ENCODE results near the gene TCOF1.

The TCOF1 gene

GRCh38 chr5:150392680-150393079, 35.2 kb downstream of the TCOF1 start:
- no peak for DNase-seq (ENCODE audit: low read depth)

DNA sequence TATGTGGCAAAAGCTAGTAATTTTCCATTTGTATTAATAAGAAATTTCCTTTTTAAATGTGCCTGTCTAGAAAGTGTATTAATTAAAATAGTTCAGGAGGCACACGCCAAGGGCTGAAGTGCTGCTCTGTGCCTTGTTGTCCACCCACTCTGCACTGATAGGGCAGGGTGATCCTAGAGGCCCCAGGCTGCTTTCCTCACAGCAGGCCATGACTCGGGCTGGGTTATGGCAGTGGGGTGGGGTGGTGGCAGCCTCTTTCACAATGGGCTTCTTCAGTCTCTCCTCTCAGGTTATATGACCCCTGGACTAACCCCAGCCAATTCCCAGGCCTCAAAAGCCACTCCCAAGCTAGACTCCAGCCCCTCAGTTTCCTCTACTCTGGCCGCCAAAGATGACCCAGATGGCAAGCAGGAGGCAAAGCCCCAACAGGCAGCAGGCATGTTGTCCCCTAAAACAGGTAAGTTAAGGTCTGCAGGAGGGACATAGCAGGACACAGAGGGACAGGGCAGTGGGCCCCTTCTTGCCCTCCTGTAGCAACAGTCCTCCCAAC, 35.7 kb downstream of the TCOF1 start:
- no peak for DNase-seq (ENCODE audit: low read depth)

DNA sequence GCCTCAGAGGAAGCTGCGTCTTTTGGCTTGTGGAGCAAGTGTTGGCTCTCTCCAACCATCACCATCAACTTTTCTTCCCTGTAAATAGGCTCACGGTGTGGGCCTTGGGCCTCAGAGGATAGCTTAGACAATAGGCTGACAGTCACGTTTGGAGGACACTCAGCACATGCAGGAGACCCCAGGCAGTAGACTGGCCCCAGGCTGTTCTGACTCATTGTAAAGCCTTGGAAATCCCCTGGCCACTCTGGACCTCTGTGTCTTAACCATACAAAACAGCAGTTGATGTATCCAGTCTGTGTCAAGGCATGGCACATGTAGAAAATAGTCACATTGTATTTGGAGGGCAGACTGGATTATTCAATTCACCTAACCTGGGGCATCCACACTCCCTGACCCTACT, 36.6 kb downstream of the TCOF1 start:
- no peak for DNase-seq (ENCODE audit: low read depth)

- DNase-seq (ENCODE audit: low read depth), result no peak
Observed at GRCh38 chr5:150394912-150395687, 37.6 kb downstream of the TCOF1 start.

- no peak for DNase-seq (ENCODE audit: low read depth)
Observed at GRCh38 chr5:150395688-150395975, 38.1 kb downstream of the TCOF1 start.

DNA sequence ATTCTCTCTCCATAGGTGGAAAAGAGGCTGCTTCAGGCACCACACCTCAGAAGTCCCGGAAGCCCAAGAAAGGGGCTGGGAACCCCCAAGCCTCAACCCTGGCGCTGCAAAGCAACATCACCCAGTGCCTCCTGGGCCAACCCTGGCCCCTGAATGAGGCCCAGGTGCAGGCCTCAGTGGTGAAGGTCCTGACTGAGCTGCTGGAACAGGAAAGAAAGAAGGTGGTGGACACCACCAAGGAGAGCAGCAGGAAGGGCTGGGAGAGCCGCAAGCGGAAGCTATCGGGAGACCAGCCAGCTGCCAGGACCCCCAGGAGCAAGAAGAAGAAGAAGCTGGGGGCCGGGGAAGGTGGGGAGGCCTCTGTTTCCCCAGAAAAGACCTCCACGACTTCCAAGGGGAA, 38.8 kb downstream of the TCOF1 start:
- DNase-seq (ENCODE audit: low read depth), result no peak

DNA sequence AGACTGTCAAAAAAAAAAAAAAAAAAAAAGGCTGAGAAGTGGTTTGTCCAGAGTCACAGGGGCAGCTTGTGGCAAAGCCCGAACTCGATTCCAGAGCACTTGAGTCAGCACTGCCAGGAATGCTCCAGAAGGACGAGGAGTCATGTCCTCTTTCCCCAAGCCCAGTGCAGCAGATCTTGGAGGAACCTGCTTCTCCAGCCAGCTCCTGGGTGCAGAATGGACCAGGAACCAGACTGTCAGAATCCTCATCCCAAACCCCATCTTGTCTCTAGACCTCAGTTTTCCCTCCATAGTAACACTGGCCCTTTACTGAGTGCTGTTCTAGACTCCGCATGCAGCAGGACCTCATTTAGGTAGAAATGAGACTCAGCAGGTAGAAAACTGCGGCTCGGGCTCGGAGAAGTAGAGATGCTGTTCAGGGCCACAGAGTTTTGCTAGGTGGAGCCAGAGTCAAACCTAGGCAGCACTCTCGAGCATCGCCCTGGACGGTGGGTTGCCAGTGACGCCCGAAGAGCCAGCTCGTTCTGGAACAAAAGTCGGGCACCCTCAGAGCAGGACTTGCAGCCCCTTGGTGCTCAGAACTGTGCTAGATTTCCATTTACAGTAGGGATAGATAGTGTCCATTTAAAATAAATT, 39.8 kb downstream of the TCOF1 start:
- no peak for DNase-seq (ENCODE audit: low read depth)

DNA sequence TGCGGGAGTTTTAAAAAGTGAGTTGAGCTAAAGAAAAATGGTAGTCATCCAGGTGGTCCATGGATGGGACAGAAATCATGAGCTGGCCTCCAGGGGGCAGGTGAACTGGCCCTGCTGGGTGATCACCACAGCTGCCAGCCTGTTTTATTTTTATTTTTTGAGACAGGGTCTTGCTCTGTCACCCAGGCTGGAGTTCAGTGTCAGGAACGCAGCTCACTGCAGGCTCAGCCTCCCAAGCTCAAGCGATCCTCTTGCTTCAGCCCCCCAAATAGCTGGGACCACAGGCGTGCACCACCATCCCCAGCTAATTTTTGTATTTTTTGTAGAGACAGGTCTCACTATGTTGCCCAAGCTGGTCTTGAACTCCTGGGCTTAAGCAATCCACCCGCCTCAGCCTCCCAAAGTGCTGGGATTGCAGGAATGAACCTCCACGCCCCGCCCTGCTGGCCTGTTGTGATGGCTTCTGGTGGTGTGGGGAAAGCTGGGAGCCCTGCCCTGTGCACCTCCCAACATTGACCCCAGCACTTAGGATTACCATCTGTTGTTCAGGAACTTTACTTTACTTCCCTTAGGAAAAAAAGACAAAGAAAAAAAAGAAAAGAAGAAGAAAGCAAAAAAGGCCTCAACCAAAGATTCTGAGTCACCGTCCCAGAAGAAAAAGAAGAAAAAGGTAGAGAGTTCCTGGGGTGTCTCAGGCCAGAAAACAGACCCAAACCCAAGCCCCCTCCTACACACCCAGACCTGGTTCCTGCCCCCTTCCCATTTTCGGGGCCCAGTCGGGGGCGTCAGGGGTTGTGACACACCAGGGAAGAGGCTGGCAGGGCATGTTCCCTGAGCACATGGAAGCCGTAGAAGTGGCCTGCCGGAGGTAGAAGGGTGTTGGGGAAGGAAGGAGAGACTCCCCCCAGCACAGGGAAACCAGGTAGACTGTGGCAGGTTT, 40.6 kb downstream of the TCOF1 start:
- no peak for DNase-seq (ENCODE audit: low read depth)

- DNase-seq (ENCODE audit: low read depth), result no peak
Observed at GRCh38 chr5:150398722-150399523, 41.4 kb downstream of the TCOF1 start.

GRCh38 chr5:150399524-150400211, 42.2 kb downstream of the TCOF1 start:
- no peak for DNase-seq (ENCODE audit: low read depth)

DNA sequence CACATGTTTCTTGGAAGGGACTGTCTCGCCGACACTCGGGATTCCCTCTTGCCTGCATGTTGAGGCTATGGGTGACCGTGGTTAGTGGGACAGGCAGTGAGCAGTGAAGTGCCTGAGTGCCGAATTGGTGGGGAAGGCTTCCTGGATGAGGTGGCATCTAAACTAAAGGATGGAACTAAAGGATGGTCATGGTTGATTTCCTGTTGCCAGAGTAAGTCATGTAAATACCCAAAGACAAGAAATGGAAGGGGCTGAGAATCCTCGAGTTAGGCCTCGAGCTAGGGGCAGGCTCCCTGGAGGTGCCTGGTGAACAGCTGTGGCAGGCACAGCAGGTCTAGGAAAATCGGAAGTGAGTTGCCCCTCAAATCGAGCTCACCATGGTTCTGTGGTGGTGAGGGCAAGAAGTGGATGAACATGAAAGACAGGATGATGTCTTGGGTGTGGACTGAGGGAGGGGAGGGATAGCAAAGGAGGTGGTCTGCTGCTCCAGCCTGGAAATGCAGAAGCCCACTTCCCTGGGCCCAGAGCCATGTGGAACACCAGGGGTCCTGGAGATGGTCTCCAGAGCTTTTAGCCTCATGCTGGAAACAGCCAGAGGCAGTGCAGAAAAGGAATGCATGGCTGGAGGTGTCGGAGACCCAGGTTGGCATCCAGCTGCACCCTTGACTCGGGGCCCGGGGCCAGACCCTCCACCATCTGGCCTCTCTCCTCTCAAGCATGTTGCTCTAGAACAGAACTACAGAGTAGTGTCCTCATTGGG, 43.0 kb downstream of the TCOF1 start:
- no peak for DNase-seq (ENCODE audit: low read depth)

GRCh38 chr5:150401076-150401375, 43.5 kb downstream of the TCOF1 start:
- peak; percentile 52 for DNase-seq (ENCODE audit: low read depth)

DNA sequence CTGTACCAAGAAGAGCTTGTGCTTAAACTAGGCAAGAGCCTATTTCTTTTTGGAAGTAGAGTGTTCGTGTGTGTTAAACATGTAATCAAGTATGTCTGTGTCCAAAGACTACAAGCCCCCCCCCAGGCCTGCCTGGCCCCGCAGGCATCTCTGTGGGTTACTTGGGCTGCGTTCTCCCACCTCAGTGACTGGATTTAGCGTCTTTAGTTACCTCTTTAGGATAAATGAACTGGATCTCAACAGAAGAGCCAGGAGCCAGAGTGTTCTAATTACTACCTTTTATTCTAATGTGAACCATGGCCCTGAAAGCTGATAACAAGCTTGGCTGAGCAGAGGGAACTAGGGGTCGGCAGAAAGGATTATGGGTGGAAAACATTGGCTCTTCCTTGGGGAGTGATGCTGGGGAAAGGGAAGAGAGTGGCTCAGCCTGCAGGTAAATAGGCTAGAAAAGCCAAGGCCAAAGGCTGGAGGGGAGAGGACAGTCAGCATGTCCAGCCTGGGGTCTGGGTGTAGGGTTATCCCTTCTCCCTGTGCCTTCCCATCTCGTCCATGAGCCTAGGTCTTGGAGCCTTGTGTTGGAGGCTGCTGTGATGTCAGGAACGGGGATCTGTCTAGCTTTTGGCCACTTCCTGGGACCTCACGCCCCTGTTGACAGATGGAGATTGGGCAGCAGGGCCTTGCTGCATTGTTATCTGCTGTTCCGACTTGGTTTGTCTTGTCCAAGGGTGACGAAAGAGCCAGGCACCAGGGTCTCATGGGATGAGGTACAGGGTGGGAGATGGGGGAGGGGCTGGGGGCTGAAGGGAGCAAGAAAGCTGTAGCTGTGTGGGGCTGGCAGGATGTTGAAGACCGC, 44.1 kb downstream of the TCOF1 start:
- no peak for DNase-seq (ENCODE audit: low read depth)

GRCh38 chr5:150402229-150402773, 44.8 kb downstream of the TCOF1 start:
- DNase-seq (ENCODE audit: low read depth), result no peak

- DNase-seq (ENCODE audit: low read depth), result no peak
Observed at GRCh38 chr5:150402901-150403342, 45.4 kb downstream of the TCOF1 start.

- no peak for DNase-seq (ENCODE audit: low read depth)
Observed at GRCh38 chr5:150404121-150404520, 46.6 kb downstream of the TCOF1 start.

GRCh38 chr5:150404535-150404934, 47.0 kb downstream of the TCOF1 start:
- no peak for DNase-seq (ENCODE audit: low read depth)

GRCh38 chr5:150404941-150405816, 47.7 kb downstream of the TCOF1 start:
- DNase-seq (ENCODE audit: low read depth), result no peak

All from CMK (cell line).